Dermis blood vessel endothelial cell (primary cell): ENCODE results near the gene DTWD1. TPM values are rescaled to one million over a fixed set of nuclear protein-coding genes. Genes with fewer than 3 reads are reported as not detected.
"Not testable (repeated sequence)": the region's sequence is repeated elsewhere in the genome, so short reads cannot be mapped to it uniquely, and the experiment has no call there.

Source experiments
- DNase-seq: peaks from one replicate; pipeline ENCODE4 v3.0.0; 2010
- total RNA-seq: library from RNA; depleted of rRNA; stranded (reverse); fragments of >200 nt; gene quantifications from 2 replicates; pipeline ENCODE4 v1.2.3, GENCODE V29; 2014

The DTWD1 gene, protein sequence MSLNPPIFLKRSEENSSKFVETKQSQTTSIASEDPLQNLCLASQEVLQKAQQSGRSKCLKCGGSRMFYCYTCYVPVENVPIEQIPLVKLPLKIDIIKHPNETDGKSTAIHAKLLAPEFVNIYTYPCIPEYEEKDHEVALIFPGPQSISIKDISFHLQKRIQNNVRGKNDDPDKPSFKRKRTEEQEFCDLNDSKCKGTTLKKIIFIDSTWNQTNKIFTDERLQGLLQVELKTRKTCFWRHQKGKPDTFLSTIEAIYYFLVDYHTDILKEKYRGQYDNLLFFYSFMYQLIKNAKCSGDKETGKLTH
- total RNA-seq, result 12.3 and 16.6 TPM in 2 replicates

GRCh38 chr15:49620658-49621368 lies at the start of gene DTWD1, which contains the start of gene FAM227B:
Gene DTWD1 (plus strand): TSS chr15:49621048. CDS start chr15:49625168, 4,120 bp downstream.
Gene FAM227B (minus strand): TSS chr15:49620818. CDS start chr15:49615171, 5,647 bp downstream.
- DNase-seq, result peak; percentile 99

DNA sequence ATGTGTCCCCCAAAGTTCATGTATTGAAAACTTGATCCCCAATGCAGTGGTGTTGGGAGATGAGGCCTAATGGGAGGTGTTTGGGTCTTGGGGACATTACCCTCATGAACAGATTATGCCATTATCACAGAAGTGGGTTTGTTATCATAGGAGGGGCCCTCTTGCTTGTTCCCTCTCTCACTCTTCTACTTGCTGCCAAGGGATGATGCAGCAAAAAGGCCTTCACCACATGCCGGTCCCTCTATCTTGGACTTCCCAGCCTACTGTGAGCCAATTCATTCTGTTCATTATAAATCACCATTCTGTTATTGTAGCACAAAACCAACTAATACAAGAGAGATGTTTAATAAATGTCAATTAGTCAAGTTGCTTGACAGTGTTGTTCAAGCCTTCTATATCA lies 47.4 kb upstream of the DTWD1 start:
- DNase-seq, result no peak

GRCh38 chr15:49589030-49589429 lies 31.8 kb upstream of the DTWD1 start:
- no peak for DNase-seq

DNA sequence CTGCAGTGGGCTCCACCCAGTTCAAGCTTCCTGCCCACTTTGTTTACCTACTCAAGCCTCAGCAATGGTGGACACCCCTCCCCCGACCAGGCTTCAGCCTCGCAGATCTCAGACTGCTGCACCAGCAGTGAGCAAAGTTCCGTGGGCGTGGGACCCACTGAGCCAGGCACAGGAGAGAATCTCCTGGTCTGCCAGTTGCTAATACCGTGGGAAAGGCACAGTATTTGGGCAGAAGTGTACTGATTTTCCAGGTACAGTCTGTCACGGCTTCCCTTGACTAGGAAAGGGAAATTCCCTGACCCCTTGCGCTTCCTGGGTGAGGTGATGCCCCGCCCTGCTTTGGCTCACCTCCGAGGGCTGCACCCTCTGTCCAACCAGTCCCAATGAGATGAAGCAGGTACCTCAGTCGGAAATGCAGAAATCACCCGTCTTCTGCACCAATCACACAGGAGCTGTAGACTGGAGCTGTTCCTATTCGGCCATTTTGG lies 28.0 kb upstream of the DTWD1 start:
- not testable (repeated sequence) for DNase-seq

DNA sequence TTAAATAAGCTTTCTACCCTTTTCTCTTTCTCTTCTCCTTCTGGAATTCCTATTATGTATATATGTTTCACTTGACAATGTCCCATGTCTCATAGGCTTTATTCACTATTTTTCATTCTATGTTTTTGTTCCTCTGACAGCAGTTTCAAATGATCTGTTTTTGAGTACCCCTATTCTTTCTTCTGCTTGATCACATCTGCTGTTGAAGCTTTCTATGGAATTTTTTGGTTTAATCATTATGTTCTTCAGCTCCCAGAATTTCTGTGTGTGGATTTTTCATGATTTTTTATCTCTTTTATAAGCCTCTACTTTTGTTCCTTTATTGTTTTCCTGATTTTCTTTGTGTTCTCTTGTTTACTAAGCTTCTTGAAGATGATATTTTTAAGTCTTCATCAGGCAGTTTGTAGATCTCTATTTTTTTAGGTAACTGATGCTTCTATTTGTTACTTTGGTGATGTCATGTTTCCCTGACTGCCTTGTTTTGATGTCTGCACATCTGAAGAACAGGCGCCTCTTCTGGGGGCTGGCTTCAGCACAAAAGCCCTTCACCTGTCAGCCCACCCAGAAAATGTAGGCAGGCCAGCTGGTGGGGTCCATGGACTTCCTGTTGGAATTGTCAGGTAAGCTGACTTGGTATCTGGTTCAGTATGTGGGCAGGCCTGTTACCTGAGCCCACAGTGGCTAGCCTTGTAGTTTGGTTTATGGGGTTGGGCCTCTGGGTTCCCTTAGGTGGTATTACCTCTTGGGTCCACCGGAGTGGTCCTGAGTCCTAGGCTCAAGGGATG lies 16.0 kb upstream of the DTWD1 start:
- DNase-seq, result no peak

DNA sequence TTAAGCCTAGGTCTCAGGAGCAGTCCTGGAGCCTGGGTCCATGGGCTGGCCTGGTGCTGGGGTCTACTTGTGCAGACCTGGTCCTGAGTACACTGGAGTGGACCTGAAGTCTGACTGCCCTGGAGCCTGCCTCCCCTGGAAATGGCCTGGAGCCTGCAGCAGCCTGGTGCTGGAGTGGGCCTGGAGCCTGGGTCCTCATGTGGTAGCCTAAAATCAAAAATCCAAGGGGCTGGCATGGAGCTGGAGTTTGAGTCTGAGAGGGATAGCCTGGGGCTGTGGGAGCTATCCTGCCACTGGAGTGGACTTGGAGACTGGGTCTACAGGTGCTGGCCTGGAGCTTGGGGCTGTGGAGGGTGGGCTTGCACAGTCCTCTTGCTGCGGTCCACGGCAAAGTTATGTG lies 15.3 kb upstream of the DTWD1 start:
- no peak for DNase-seq

DNA sequence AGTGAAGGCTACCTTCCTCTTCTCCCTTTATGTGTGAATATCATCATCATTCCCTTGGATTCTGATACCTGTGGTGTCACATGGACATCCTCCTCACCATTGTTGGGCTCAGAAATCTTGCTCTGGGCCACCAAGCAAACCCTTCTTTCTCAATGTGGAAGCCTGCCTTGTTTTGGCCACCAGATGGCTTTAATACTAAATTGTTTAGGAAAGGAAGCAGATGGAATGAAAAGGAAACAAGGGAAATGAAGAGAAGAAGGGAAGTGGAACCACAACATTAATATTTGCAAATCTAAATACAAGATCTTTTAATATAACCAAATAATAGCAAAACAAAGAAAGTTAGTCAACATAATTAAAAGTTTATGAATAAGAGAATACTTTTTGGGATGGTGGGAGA lies 14.3 kb upstream of the DTWD1 start:
- DNase-seq, result no peak

DNA sequence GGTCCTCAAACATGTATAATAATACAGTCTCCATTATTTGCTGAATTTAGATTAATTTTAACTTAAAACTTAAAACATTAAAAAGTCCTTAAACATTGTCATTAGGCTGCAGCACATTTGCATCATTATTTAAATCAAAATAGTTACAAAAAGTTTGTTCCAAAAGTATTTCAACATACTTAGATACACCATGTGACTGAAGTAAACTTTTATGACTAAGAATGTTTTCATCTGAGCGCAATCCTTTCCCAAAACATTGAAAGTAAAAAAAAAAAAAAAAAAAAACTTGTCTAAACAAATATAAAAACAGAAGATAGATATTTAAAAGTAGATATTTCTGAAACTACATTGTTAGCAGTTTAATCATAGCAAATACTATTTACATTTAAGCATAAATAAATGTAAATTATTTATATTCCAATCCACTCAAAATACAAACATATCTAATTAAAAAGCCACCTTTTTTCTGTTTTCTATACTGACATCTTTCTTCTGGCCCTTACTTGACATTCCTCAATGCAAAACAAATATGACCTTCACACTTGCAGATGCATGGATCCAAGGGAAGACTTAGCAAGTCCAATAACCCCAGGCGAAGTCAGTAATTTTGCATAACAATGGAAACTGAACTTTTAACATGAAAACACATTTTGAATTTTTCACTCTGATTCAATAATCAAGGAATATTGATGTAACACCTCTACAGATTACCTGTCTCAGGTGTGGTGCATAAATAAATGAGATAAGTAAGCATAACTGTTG lies 10.5 kb upstream of the DTWD1 start:
- no peak for DNase-seq

DNA sequence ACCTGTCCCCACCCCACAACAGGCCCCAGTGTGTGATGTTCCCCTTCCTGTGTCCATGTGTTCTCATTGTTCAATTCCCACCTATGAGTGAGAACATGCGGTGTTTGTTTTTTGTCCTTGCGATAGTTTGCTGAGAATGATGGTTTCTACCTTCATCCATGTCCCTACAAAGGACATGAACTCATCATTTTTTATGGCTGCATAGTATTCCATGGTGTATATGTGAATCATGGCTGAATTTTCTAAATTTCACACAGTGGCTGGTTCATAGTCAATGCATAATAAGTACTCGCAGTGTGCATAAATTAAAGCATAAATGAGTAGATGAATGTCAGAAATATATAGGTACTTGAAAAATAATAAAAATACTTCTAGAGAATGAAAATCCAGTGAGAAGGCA lies 8.6 kb upstream of the DTWD1 start:
- DNase-seq, result not testable (repeated sequence)

DNA sequence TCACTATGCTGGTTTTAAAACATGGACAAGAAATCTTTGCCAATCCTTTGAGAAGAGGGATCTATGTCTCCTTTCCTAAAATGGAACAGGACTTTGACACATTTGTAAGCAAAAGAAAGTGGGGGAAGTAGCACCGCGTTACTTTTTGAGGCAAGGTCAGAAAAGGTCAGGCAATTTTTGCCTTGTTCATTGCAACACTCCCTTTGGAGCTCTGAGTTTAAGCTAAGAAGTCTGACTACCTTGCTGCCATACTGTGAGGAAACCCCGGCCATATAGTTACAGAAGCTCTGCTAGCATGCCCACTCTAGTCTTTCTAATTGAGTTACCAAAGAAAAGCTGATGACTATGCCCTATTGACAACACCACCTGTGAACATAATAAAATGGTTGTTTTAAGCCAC lies 1.6 kb upstream of the DTWD1 start:
- DNase-seq, result no peak

DNA sequence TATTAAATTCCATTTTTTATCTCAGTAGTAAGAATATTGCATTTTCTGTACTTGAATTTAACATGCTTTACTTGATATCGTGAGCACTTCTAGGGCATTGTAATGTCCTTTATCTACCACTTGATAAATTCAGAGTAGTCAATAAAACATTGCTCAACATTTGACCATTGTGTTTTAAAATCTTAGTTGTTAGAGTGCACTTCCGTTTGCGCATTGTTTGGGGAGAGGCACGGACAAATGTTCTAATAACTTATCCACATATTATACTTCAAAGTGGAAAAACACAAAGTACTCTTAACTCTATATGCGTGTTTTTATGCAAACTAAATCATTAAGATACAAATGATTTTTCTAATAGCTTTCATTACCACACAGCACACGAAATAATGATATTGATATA lies 649 bp upstream of the DTWD1 start:
- peak; percentile 56 for DNase-seq

DNA sequence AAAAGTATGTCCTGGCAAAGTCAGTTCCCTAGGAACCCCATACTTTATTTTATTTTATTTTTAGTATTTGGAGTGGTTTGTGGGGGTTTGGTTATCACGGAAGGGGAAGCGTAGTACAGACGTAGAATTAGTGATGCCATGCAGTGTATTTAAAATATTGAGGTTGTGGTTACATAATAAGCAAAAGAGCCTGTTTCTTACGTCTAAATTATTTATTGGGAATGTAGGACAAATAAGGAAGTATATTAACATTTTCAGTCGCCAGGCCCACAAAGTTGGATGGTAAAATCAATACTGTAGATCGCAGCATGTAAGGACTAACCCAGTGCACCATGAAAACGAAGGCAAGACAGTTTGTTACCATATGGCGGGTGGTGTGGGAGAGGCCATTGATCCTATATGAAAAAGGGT lies 558 bp downstream of the DTWD1 start:
- no peak for DNase-seq

DNA sequence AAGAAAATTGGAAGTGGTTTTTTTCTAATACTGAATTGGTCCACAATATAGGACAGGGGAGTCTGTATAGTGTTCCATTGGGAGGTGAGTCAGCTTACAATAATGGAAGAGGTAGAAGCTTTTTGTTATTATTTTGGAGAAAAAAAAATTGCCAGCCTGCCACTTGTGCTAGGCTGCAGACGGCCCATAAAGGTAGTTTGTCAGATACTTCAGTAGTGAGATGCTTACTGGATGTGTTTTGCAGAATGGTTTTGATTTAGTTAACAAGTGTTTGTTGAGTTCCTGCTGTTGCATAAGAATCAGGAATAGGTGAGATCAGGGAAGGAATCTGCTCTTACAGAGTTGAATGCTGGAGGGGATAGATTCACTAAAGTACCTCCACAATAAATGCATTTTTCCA lies 1.0 kb downstream of the DTWD1 start:
- DNase-seq, result peak; percentile 4

DNA sequence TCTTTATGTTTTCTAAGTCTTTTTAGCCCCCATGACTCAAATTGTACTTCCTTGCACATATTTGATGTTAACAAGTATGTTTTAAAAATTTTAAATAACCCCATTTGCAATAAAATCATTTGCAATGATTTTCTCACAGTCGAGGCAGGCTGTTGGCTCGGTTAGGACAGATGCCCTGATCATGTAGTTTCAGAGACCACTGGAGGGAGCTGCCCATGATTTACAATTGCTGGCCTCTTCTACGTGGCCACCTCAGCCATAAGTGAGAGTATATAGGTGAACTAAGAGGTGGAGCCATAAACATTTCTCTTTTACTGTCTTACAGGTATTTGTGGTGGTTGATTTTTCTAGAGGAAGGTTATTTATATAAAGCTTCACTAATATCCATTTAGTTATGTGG lies 1.7 kb downstream of the DTWD1 start:
- DNase-seq, result peak; percentile 6

- DNase-seq, result no peak
These were observed 3.2 kb downstream of the DTWD1 start for GRCh38 chr15:49624056-49624455.

- no peak for DNase-seq
These were observed 4.7 kb downstream of the DTWD1 start for GRCh38 chr15:49625460-49626036.

DNA sequence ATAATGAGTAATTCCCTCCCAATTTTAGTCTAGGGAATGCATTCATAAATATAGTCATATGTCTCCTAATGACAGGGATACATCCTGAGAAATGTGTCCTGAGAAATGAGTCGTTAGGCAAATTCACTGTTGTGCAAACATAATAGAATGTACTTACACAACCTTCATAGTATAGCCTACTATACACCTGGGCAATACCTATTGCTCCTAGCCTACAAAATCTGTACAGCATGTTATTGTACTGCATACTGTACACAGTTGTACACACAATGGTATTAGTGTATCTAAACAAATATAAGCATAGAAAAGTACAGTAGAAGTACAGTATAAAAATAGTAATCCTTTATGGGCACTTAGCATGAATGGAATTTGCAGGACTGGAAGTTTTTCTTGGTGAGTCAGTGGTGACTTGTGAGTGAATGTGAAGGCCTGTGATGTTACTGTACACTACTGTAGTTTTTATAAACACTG lies 6.6 kb downstream of the DTWD1 start:
- peak; percentile 44 for DNase-seq

- DNase-seq, result no peak
These were observed 7.5 kb downstream of the DTWD1 start for GRCh38 chr15:49628379-49628778.

DNA sequence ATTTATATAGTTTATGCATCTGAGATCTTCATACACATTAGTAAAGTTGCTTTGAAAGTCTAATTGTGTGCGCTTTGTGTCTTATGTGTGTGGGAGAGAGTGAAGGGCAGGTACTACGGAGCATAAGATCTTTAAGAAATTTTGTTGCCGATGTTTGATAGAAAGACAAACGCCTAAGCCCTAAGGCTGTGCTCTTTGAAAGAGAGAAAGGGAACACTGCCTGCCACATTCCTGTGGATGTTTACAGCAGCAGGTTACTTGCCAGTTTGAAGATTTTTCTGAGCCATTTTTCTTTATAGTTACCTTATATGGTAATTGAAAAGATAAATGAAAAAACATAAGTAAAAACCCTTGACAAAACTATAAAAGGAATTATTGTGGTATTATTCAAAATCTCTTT lies 17.0 kb downstream of the DTWD1 start:
- no peak for DNase-seq

DNA sequence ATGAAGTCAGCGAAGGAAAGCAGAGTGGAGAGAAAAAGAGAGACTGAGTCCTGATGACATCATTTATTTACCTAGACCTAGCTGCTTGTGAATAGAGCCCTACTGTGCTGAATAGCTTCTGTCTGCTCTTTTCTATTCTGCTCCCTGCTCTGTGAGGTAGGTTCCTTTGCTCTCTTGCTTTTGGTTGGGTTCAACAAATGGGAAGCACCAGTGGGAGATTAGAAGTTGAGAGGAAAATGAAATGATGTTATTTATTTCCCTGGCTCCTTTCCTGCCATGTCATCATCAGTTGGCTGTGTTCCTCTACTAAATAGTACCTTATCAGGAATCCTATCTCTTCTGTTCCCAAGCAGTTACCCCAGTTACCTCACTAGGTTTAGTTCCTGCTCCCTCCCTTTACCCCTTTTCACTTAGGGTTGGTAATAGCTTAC lies 23.5 kb downstream of the DTWD1 start:
- no peak for DNase-seq

GRCh38 chr15:49645277-49645676 lies 24.4 kb downstream of the DTWD1 start:
- DNase-seq, result no peak

GRCh38 chr15:49645941-49646340 lies 25.1 kb downstream of the DTWD1 start:
- peak; percentile 36 for DNase-seq
